ENCODE data around the gene RICTOR. TPM values are rescaled to one million over a fixed set of nuclear protein-coding genes. Genes with fewer than 3 reads are reported as not detected.
A peak's percentile ranks its signal among the peaks of the same experiment; 100 is the strongest.

The RICTOR gene, protein sequence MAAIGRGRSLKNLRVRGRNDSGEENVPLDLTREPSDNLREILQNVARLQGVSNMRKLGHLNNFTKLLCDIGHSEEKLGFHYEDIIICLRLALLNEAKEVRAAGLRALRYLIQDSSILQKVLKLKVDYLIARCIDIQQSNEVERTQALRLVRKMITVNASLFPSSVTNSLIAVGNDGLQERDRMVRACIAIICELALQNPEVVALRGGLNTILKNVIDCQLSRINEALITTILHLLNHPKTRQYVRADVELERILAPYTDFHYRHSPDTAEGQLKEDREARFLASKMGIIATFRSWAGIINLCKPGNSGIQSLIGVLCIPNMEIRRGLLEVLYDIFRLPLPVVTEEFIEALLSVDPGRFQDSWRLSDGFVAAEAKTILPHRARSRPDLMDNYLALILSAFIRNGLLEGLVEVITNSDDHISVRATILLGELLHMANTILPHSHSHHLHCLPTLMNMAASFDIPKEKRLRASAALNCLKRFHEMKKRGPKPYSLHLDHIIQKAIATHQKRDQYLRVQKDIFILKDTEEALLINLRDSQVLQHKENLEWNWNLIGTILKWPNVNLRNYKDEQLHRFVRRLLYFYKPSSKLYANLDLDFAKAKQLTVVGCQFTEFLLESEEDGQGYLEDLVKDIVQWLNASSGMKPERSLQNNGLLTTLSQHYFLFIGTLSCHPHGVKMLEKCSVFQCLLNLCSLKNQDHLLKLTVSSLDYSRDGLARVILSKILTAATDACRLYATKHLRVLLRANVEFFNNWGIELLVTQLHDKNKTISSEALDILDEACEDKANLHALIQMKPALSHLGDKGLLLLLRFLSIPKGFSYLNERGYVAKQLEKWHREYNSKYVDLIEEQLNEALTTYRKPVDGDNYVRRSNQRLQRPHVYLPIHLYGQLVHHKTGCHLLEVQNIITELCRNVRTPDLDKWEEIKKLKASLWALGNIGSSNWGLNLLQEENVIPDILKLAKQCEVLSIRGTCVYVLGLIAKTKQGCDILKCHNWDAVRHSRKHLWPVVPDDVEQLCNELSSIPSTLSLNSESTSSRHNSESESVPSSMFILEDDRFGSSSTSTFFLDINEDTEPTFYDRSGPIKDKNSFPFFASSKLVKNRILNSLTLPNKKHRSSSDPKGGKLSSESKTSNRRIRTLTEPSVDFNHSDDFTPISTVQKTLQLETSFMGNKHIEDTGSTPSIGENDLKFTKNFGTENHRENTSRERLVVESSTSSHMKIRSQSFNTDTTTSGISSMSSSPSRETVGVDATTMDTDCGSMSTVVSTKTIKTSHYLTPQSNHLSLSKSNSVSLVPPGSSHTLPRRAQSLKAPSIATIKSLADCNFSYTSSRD (N-terminal part only)
- polyA plus RNA-seq (2013, experiment 1 of 2; ENCODE audit: insufficient read length) = 9.8 TPM
- 12.0 TPM for polyA plus RNA-seq (2013, experiment 2 of 2; ENCODE audit: insufficient read length)

DNA sequence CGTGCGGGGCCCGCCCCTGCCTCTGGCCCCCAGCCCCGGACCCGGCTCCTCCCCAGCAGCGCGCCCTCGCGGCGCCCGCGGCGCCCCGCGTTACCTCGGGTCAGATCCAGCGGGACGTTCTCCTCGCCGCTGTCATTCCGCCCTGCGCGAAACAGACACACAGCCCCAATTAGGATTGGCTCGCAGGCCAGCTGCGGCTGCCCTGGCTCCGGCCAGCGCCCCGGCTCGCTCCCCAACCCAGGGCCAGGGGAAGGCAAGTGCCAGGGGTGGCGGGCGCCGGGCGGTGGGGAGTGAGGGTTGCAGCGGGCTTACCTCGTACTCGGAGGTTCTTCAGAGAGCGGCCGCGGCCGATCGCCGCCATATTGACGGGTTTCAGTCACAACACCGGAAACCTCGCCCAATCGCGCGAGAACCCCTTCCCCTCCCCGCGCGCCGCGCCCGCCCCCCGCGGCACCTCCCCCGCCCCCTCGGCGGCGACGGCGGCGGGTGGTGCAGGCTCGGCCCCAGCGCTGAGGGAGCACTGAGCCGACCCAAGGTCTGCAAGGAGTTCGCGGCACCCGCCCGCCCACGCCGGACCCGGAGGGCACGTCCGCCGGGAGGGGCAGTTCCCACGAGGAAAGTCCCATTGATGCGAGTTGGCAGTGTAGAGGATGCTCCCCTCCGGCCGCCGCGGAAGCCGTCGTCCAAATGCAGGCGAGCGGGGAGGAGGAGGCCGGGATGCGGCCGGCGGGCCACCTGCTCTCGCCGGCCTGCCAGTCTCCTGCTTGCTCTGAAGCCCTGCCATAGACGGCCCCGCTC lies at the start of gene RICTOR:
RICTOR (minus strand) TSS at position 383 of the 798 bp plus-strand sequence; CDS start at position 361, 22 bp downstream.
- peak; percentile 92 for DNase-seq

DNA sequence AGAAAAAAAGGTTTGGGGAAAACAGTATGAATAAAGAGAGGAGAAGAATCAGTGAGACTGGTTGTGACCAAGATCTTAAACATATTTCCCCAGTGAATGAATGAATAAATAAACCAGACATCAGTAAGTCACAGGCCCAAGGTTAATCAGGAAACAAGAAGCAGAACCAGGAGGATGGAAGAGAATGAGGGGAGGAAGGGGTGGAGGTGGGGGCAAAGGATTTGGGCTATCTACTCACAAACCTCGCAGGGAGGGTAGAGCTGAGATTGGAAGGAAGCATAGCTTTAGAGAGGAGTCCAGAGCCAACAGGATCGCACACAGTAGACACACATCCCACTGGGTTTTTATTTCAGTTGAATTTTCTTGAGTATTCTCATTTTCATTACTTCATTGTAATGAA lies 47.7 kb upstream of the RICTOR start:
- no peak for DNase-seq

DNA sequence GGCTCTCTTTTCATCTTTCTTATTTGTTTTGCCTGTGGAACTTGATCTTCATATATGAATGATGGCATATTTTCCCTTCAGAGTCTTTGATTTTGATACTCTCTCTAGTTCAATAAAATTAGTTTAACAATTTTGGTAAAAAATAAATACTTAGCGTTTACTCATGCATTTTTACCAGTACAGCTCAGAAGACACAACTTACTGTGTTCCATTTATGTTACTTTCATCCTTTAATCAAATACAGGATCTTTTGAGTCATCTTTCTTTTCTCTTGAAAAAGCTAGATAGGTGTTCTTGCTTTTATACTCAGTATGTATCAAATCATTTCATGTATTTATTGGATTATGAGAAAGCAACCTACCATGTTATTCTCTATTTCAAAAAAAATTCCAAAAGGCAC lies 47.1 kb upstream of the RICTOR start:
- no peak for DNase-seq

DNA sequence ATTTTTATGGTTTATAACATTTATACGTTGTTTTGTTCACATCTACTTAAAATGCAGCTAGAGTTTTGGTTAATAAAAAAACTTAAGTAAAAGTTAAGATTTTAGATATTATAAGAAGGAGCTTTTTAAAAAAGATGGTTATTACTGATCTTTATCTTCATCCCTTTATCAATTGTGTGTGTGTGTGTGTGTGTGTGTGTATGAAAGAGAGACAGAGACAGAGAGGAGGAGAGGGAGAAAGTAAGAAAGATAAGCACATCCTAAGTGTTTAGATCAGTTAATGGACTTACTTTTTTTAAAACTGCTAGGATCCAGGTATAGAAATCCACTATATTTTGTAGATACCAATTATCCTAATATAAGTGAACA lies 45.8 kb upstream of the RICTOR start:
- no peak for DNase-seq

DNA sequence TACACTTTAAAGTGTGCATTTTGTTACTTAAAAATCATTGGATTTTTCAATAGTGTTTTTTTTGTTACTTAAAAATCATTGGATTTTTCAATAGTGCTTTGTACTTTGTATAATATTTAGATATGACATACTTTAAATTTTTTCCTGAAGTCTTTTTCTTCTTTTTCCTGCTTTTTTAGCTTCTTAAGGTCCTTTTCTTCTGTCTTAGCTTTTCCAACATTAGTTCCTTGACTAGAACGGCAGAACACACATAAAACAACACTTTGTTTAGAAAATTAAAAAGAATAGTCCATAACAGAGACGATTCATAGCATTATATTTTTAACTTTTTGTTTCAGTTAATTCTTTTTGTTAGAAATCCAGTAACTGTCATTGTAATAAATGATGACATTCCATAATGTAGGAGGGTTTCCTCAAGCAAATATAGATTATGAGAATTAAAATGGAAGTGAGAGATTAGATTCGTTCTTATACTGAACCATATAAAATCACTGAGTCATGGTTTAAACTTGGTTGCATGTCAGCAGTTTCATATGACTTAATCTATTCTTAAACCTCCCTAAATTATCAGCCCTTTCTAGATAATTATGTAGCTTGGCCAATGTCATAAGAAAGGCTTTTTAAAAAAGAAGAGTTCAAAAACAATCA lies 45.3 kb upstream of the RICTOR start:
- no peak for DNase-seq

DNA sequence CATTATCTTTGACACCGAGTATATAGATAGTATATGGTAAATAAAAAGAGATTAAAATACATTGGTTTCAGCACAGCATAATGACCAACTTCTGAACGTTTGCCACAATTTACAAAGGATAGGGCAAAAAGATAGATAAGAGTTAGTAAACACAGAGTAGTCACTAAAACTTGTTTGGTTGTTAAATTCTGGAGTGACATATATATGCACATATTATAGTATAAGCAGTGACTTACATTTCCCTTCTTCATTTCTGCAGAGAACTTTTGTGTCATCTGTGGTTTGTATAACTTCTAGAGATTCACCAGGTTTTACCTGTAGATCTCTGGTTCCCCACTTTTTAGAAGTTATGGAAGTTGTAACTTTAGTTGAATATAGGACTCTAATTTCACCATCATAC lies 44.4 kb upstream of the RICTOR start:
- no peak for DNase-seq

DNA sequence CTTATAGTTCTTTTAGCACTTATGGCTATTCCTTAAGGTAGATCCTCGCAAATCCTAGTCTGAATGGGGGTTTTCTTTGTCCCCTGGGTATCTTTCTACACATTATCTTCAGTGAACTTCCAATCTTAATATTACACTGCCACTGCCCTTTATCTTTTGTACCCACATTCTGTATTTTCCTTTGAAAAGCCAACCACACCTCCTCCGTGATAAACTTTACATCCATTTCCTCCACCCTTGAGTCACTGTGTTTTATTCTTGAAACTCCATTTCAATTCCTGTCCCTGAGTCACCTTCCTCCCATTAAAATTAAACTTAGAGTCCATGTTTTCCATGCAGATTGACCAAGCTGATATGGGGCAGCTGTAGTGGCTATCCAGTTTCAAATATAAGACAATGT lies 43.2 kb upstream of the RICTOR start:
- no peak for DNase-seq

DNA sequence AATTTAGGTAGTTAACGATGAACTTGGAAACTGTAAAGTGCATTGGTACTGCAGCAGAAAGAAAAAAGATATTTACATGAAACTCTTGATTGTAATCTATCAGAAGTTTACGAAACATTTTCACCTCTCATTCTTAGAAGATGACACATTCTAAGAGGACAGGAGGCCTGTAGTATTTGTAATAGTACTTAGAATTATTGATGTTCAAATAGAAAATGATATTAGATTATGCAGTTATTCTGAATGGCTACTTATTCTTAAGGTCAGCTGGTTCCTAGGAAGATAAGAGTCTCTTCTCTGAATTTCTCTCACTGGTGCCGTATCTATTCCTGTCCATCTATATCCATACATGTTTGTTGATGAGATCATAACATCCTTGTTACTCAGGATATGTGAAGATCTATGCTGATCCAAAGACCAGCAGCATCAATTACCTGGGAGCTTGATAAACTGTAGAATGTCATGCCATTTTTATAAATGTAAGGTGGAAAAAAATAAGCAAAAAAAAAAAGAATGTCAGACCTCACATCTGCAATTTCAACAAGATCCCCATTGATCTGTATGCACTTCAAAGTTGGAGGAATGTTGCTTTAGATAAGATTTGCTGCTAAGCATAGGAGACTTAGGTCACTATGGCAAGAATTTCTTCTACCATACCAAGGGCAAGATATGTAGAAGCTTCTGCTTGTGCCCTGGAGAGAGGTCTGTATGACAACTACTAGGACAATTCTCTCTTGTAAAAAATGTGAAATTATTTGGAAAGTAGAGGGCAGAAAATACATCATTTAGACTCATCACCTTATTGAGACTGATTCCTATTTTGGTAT lies 42.4 kb upstream of the RICTOR start:
- no peak for DNase-seq

DNA sequence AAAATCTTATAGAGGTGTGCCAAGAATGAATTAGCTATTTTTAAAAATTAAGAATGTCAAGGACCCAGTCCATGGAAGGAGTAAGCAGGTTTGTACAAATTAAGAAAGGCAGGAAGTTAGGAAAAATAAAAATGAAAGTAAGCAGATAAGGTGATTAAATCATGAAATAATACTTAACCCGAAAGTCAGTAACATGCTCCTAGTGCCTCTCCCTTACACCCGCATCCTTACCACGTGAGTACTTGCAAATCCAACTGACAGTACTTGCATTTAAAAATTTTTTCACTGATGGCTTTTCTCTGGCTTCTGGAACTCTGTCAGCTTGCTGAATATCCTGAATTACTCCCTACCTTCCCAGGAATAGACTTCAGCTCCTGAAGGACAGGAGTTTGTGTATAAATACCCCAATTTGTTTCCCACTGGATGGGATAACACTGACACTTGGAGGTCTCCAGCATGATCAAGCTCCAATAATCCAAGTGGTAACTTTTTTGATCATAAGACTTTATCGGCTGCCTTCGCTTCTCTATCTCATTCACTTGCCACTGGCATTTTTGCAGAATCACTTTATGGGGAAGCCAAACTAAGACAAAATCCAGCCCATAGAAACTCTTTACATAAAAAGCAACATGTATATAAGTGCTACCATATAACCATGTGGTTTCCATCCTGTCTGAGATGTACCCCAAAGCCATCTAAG lies 41.6 kb upstream of the RICTOR start:
- DNase-seq = no peak

DNA sequence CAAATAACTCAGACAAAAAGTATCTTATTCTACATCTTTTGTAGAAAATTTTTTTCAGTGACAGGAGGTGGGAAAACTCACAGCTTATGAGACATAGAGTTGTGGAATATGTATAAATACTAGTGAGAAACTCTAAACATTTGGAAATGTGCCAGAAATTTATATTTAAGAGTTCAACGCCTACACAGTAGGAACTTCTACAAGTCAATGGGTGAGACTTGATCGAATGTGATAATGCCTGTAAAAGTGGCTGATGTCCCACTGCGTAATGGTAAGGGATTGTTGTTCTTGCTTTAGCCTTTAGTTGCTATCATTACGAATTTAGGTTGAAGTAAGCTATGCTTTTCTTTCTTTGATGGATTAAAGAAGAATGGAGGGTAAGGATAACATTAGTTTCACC lies 40.0 kb upstream of the RICTOR start:
- DNase-seq = no peak

DNA sequence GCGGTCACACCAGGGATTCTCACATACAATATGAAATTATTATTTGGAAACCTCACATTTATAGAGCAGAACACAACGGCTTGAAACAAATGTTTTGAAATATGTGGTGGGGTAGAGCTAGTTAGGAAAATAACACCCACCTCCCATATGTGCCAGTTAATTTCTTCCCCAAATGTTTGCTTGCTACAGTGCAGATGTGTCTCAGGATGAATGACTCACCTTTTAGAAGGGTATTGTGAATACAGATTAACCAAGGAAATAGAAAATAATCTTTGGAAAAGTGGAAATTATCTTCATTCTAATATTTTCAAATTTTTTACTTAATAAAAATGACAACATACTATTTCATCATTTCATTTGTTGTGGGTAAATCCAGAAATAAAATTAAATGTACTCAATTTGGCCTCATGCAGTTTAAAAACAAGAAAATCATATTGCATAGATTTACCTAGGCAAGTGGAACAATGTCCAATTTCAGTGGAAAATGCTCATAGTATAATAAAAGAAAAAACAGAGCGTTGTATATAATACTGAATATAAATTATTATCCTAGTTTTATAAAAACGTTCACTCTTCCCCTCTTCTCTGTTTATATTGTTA lies 39.3 kb upstream of the RICTOR start:
- no peak for DNase-seq

DNA sequence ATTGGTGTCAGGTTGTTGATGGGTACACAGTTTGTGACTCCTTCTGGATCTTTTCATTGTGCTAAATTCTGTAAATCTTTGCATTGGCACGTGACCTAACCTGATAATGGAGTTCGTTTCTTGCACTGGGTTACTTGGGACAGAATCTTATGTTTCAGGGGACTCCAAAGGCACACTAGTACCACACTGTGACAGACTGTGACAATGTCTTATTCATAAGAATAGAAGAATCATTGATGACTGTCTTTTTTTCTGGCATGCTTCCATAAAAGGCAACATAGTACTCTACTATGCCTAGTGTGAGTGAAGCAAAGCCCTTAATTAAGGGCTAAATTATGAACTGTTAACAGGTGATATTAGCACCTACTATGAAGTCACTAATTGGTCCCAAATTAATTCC lies 35.4 kb upstream of the RICTOR start:
- DNase-seq = no peak

DNA sequence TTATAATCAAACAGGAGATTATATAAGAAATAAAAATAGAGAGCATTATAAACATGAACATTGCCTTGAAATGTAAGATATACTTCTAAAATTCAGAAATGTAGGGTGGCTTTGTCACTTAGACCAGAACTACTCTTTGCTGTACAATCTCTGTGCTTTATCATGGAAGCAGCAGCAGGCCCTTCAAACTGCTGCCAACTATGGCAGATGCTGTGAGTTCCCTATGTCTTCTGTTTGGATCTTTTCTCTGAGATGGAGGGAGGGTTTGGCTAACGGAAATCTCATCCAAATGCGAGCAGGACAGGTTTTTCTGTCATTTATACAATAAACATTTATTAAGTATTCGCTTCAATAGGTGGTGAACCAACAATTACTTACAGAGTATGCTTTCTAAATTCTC lies 34.8 kb upstream of the RICTOR start:
- DNase-seq = no peak

DNA sequence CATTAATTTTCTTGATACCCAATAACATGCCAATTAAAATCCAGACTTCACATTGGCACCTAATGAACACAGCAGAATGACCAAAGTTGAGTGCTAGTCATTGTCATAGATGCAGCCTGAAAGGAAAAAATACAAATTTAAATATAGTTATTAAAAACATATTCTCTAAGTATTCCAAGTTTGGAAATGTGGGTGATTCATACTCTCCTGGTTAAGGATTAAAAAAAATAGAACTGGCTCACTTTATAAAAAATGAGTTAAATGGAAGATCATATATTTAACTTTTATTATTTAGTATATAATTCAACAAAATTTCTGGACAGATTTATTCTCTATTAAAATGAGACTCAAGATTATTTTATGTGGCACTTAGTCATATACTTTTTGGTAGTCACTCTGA lies 33.2 kb upstream of the RICTOR start:
- DNase-seq = peak; percentile 33

DNA sequence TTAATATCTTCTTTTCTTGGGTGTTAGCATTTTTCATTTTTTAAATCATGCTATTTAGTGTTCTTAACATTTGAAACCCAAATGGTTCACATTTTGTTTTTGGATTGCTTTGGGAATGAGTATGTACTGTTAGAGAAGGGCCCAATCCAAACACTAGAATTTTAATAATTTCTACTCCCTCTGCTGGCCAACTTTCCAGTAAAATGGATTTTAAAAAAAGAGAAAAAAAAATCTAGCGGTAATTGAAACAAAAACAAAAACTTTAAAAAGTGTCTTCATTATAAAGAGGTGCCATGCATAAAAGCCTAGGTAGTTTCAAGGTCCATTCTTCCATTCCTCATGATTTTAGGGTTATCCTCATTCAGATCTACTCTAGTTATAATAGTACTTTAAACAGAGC lies 32.1 kb upstream of the RICTOR start:
- peak; percentile 10 for DNase-seq

DNA sequence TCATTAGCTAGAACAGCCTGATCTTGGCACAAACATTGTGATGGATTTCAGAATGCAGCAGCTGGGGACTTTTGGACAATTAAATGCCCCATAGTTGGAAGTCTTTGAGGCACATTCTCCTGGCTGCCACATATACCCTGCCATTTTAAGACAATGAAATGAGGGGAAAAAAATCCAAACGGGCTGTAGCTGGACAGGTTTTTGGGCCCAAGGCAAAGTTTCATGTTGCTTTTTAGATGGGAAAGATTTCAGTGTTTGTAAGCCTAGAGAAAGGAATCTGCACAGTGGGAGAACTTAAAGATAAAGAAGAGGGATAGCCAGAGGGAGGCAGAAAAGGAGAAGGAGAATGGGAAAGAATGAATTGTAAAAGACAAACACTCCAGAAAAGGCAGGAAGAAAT lies 30.0 kb upstream of the RICTOR start:
- no peak for DNase-seq

DNA sequence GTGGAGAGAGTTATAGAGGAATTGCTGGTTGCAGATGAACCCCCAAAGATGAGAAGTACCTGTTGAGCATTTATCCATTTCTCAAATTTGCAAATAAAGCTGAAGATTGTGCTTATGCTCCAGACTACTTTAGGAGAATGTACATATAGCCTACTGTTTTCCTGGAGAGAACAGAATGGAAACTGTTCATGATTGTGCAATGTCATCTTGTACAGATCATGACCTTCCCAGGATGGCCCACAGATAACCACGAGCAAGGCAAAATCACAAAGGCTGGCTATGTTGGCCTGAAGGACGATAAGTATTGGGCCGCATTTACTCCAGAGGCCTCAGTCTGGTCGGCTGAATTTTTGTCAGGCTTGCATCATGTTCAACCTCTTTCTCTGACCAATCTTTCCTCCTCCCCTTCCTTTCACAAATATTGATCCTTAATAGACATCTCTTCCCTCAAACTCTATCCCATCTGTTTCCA lies 28.5 kb upstream of the RICTOR start:
- DNase-seq = peak; percentile 28

DNA sequence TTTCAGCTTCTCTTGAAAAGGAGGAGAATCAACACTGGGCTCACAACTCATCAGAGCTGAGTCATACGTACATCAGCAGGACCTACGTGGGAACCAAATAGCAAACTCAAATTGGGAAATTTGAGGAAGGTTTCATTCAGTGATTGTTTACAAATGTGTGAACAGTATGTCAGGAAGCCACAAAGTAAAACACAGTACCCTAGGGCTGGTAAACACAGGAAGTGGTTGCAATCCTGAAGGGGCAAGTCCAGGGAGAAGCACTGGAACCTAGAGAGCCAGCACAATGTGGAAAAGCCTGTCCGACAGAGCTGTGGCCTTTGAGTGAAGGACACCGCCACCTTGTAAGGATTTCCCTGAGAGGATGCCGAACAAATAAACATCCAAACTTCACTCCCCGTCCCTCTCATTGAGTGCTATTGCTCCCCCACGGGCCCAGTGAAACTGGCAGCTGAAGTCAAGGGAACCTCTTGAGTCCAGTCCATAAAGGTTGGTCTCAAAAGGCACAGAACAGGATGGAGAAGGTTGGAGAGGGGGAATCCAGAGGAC lies 26.7 kb upstream of the RICTOR start:
- peak; percentile 93 for DNase-seq

All from fibroblast of skin of scalp (primary cell).